Measurements from ENCODE around the gene LARP1.

The LARP1 gene

DNA sequence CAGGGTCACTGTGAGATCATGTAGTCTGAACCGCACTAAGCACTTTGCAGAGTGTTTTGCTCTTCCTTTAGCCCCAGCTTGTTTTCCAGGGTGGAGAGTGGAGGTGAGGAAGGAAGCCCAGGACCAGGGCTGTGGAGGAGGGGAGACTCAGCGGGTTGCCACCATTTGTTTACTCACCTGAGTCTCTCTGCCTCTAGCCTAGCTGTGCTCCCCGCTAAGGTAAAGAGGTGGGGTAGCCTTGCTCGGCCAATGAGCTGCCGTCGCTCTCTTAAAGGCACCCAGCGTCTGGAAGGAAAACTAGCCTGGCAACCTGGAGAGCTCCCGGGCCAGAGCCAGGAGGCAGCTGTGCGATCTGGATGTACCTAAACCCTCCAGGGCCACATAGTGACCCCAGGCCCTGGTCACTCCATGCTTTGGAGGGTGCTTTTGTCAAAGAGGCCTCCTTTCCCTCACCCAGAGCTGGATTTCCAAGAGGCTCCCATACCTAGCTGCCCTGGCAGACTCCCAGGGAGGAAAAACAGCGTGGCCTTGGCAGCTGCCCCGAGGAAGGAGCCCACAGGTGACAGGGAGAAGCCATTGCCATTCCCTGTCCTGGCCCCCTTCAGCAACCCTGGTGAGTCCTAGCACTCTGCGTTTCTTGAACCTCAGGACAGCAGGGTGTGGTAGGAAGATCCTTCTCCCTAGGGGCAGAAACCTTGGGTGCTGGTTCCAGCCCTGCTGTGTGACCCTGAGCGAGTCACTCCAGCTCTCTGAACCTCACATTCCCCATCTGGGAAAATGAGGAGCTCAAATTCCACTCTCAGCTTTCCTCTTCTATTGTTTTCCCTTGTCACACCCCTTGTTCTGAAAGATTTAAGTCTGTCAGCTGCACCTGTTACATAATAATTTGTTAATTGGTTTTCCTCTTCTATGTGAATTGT is 42.4 kb upstream of the LARP1 start:
- TF ChIP-seq, protein P1, sequence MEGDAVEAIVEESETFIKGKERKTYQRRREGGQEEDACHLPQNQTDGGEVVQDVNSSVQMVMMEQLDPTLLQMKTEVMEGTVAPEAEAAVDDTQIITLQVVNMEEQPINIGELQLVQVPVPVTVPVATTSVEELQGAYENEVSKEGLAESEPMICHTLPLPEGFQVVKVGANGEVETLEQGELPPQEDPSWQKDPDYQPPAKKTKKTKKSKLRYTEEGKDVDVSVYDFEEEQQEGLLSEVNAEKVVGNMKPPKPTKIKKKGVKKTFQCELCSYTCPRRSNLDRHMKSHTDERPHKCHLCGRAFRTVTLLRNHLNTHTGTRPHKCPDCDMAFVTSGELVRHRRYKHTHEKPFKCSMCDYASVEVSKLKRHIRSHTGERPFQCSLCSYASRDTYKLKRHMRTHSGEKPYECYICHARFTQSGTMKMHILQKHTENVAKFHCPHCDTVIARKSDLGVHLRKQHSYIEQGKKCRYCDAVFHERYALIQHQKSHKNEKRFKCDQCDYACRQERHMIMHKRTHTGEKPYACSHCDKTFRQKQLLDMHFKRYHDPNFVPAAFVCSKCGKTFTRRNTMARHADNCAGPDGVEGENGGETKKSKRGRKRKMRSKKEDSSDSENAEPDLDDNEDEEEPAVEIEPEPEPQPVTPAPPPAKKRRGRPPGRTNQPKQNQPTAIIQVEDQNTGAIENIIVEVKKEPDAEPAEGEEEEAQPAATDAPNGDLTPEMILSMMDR (IDR thresholded peaks at IDR 0.05; ENCODE audit: borderline replicate concordance, insufficient read depth, low read depth, low read length): no peak
- H3K4me3 ChIP-seq (ENCODE audit: low read depth, low read length): no peak overlapping the region

DNA sequence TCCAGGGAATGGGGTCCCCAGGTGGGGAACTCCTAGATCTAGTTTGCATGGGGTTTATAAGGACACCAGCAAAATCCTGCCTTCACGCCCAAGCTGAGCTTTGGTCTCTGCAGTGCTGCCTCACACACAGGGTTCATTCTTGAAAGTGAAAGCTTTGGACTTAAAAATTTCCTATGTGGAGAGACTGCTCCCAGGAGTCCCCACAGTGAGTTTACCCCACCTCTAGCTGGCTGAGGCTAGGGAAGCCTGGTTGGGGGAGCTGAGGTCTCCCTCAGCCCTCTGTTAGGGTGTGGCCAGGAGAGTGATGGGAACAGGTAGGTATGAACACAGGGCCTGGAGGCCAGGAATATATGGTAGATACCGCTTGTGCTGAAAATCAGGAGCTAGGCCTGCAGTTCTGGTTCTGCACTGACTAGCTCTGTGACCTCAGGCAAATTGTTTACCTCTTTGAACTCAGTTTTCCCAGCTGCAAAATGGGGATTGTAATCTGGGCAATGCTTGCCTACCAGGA is 41.5 kb upstream of the LARP1 start:
- TF ChIP-seq, protein P1 (IDR thresholded peaks at IDR 0.05; ENCODE audit: borderline replicate concordance, insufficient read depth, low read depth, low read length): no peak
- no peak overlapping the region for H3K4me3 ChIP-seq (ENCODE audit: low read depth, low read length)

DNA sequence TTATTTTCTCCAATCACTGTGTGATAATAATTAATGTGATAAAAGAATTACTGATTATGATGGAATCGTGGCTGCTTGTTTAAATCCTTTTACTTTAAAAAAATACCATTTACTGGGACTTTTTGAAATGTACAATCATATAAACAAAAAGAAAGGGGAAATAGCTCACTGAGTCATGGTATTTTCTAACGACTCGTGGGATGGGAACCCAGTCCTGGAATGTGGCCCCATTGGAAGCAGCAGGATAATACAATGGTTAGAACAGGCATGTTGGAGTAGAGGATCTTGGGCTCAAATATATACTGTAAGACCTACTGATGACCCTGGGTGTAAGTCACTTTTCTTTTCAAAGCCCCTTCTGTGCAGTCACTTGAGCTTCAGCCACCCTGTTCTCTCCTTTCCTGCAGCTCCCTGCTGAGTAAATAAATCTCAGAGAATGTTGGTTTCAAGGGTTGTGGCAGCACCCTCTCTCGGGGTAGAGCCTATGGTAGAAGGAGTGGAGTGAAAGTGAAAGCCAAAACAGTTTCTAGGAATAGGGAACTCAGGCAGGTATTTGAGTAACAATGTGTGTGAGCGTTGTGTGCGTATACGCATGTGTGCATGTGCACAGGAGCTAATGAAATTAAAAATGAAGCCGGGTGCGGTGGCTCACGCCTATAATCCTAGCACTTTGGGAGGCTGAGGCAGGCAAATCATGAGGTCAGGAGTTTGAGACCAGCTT is 40.8 kb upstream of the LARP1 start:
- TF ChIP-seq, protein P1 (IDR thresholded peaks at IDR 0.05; ENCODE audit: borderline replicate concordance, insufficient read depth, low read depth, low read length): no peak
- H3K4me3 ChIP-seq (ENCODE audit: low read depth, low read length): no peak overlapping the region

DNA sequence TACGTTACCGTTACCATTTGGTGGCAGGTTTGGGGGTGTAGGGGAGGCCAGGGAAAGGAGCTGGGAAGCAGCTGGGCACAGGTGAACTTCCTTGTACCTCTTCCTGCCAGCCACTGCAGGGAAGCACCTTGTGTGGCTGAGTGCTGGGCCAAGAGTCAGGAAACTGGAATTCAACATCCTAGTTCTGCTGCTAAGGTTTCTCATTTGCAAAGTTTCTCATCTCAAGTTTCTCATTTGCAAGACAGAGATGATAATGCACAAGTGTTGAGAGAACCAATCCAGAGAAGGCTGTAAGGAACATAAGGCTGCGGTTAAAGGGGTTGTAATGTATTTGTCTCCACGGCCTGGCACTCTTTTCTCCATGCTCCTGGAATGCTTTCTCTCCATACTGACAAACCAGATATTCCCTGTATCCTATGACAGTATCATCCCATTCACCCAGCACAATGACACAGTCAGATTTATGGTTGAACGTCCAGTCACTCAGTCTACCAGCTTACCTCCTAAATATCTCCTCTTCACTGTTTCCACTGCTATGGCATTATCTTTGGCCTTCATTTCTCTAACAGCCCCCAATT is 33.6 kb upstream of the LARP1 start:
- TF ChIP-seq, protein P1 (IDR thresholded peaks at IDR 0.05; ENCODE audit: borderline replicate concordance, insufficient read depth, low read depth, low read length): no peak
- no peak overlapping the region for H3K4me3 ChIP-seq (ENCODE audit: low read depth, low read length)

DNA sequence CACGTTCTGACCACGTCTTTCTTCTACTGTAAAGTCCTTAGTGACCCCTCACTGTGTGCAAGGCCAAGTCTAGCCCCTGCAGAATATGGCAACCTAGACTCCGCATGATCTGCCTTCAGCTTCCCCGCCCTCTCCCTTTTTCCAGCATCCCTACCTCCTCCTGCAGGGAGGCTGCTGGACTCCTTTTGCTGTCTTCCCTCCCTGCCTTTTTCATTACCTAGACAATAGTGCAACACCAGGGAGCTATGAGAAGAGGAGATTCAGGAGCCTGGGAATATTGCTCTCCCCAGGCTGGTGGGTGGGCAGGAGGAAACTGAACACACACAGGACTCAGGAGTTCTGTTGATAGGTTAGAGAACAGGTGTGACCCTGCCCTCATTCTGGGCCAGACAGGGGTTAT is 33.1 kb upstream of the LARP1 start:
- no peak overlapping the region for H3K4me3 ChIP-seq (ENCODE audit: low read depth, low read length)
- TF ChIP-seq, protein P1 (IDR thresholded peaks at IDR 0.05; ENCODE audit: borderline replicate concordance, insufficient read depth, low read depth, low read length): no peak

DNA sequence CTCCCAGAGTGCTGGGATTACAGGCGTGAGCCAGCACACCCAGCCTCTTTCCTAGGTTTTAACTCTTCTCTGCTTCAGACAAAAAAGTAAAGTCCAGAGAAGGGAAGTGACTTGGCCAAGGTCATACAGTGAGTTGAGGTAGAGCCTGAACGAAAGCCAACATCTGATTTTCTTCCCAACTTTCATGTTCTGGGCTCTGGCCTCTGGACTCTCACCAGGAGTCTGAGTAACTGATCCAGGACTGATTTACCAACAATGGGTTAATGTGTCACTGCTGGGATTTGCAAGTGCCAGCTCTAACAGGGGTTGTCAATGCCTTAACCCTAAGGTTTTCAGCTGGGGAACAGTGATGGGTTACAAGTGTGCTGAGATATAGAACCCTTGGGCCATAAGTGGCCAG is 32.2 kb upstream of the LARP1 start:
- TF ChIP-seq, protein P1 (IDR thresholded peaks at IDR 0.05; ENCODE audit: borderline replicate concordance, insufficient read depth, low read depth, low read length): no peak
- no peak overlapping the region for H3K4me3 ChIP-seq (ENCODE audit: low read depth, low read length)

Data from GM12875 (cell line).